NOMO-1 (cell line): ENCODE results near the gene SALL1.

Source experiments
- DNase-seq, 2 experiments: peaks; one replicate each; lab custom pipeline; 2025; ENCODE audit not compliant: unreplicated experiment in 2 of 2; lab: John Stamatoyannopoulos, UW

Gene SALL1

DNA sequence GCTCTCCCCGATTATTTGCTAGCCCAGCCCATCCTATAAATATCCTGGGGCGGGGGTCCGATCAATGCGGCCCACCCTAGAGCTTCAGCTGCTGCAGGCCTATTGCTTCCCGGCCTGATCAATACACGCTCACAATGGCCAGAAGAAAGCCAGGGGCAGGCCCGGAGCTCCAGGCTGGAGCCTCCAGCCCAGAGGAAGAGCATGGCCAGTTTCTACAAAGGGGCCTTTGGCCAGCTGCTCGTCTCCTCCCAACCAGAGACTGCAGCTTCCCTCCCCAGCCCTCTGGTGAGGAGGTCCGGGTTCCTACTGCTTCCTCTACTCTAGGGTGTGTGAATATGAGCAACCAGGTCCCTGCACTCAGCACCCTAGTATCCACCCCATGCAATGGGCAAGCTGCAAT, 36.7 kb downstream of the SALL1 start:
- DNase-seq = no peak

DNA sequence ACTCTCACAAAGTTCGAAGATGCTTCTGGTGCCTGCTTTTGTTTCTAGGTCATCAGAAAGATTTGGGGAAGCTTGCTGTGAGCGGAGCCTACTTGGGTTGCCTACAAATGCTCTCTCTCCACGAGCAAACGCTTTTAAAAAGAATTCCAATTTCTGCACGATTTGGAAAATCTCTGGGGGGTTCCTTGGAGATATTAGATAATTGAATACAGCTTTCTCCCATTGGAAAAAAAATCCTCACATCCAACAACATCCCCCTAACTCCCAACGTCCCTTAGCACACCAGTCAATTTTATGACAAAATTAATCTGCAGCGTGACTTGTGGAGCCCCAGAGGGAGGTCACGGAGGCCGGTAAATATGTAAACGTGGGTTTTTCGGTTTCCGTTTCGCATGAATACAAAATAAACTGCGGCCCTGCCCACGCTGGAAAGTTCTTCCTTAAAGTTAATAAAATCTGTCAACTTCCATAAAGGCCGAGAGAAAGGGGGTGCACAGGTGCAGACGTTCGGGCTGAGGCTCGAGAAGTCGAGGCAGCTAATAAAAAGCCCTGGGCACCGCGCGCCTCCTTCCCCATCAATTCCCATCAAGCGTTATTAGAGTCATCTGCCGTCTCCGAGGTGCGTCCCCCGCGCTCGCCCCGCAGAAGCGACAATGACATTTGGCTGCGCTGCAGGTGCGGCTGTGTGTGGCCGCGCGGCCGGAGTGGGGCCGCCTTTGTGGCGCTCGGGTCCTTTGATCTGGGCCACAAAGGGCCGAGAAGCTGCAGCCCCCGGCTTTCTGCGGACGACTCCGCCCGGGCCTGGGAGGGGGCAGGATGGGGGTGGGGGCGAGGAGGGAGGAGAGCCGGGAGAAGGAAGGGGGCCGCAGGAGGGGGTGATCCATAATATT, 37.6 kb downstream of the SALL1 start:
- DNase-seq = no peak

DNA sequence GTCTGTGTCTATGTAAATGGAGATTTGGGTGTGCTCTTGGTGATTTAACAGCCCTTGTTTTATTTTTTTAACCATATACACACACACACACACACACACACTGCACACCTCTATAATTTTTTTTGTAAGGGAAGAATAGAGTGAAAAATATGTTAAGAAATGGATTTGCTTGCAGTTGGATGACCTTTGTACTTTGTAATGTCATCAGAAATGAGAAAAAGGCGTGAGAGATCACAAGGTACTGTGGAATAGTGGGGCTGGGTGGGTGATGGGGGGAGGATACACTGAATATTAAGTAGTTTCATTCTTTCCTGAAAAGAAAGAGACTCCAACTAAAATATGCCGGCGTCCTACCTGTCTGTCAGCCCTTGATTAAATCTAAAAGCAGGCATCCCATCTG, 38.7 kb downstream of the SALL1 start:
- no peak for DNase-seq

DNA sequence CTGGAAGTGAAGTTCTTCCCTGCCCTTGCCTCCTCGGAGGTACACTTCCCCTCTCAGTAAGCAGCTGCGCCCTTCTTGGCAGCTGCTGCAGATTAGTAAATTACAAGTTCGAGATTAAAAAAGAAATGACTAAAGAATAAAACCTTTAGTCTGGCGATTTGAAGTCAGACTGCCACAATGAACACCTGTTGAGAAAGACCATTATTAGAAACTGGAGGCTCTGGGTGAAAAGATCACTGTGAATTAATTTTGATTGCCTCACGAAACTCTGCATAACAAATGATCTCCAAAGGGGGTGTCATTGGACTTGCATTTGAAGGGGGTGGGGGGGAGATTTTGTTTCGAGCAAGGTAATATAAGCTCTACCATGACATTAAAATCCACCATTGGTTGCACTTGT, 39.3 kb downstream of the SALL1 start:
- DNase-seq = no peak

DNA sequence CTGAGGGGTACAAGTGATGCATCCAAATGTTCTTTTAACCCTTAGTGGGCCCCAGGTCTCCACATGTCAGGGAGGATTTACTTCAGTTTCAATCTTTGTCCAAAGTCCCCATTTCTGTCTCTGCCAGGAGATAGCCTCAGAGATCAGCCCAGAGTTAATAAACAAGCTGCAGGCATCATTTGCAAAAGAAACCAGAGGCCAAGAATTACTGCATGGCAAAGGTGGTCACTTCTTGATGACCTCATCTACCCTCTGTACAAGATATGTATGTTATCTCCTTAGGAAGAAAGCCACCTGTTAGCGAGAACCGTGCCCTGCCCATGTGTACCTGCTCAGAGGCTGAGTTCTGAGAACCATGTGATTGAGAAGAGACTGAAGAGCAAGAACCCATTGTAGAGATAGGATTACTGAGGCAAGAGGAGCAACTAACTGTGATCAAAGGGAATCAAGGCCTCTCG, 40.3 kb downstream of the SALL1 start:
- DNase-seq = no peak

DNA sequence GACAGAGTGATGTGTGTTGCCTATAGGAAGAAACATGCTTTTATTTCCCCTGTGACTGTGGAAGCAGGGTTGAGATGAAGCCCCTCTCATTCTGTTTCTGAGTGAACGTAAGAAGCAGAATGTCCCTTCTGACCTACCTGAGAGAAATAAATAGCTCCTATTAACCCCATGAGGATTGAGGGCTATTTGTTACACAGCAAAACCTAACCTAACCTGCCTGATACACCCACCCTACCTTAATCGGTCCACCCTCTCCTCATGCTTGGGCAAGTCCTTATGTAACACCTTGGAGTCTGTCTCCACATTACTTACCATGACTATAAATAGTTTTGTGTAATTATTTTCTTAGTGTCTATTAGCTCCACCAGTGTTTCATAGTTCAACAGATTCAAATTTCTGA, 41.9 kb downstream of the SALL1 start:
- DNase-seq = no peak

DNA sequence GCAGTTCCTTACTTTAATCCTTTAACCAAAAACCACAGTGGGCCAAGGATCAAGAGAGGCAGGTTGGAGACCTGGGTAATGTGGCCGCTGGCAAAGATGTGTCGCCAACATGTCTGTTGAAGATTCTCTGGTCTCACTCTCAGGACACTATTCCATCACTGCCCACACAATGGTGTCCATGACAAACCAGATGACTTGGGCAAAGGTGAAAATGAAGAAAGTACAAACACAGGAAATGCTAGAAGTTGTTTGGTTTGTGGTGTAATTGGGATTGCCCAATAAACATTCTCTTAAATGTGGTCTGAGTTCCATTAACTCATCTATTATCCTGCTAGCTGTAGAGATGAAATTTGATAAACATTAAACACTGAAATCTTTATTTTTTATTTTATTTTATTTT, 43.3 kb downstream of the SALL1 start:
- no peak for DNase-seq

DNA sequence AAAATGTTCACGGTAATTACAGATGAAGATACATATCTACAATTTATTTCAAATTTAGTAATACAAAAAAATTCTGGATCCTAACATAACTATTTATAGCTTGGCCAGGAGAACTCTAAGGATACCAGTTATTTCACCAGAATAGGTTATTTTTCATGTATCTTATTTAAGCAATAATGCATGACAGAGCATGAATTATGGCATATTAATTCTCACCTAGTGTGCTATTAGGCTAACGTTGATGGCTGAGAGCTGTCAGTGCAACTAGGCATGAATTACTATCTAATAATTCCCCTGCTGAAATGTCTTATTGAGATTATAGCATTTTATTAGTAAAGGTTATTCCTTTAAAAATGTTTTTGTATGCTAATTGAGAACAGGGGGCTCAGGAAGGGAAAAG, 44.5 kb downstream of the SALL1 start:
- no peak for DNase-seq

DNA sequence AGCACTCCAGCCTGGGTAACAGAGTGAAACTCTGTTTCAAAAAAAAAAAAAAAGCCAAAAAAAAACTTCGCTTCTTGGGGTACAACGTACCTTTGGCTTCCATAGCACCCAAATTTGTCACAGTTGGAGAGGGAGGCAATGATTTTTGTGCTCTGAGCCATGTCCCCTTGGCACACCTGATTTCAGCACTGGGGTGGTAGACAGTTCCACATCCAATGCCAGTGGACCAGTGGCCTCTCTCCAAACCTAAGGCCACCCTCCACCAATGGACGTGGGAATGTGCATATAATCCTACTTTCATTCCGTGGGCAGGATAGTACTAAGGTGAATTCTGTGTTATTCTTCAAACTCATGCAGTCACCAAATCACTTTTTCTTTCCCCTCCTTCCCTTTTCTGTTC, 47.5 kb downstream of the SALL1 start:
- DNase-seq = no peak

DNA sequence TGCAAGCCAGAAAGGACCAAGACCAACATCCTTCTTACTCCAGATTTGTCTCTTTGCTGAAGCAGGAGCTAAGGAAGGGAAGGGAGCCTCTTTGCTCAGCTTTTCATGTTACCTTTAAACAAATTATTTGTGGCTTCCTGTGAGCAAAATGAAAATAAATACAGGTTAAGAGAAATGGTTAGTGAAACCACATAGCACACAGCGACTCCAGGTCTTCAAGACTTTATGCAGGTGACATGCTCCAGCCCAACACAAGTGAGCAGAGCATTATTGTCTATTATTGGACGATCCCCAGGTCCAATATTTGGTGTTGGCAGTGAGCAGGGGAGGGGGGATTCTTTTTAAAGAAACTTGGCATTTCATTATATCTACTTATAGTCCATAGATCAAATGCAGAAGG, 53.3 kb downstream of the SALL1 start:
- no peak for DNase-seq

DNA sequence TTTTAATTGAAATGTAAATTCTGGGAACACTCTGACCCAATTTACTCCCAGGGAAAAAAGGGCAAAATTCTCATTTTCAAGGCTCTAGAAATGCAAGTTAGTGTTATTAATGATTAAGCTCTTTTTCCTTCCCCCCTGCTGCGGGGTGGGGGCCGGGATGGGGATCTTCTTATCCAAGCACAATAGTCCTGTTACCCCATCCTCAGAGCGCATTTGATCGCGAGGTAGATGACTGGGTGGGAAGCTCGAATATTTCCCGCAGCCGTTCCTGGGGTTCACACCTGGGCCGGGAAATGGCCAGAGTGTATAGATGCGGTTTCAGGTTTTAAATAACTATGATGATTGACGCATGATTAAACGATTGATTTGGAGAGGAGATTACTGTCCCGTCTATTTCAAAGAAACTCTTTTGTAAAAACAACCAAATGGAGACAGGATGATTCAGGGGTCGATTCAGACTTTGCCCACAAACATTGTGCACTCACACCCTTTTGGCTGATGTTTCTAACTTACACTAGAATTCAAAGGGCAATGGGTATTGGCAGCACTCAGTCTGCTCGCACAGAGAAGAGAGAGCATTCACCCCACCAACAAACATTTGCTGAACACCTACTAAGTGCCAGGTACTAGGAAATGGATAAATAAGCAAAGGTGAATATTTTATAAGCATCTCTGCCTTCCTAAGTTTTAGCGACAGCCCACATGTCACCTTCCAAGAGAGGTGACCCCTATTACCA, 55.0 kb downstream of the SALL1 start:
- DNase-seq = no peak

DNA sequence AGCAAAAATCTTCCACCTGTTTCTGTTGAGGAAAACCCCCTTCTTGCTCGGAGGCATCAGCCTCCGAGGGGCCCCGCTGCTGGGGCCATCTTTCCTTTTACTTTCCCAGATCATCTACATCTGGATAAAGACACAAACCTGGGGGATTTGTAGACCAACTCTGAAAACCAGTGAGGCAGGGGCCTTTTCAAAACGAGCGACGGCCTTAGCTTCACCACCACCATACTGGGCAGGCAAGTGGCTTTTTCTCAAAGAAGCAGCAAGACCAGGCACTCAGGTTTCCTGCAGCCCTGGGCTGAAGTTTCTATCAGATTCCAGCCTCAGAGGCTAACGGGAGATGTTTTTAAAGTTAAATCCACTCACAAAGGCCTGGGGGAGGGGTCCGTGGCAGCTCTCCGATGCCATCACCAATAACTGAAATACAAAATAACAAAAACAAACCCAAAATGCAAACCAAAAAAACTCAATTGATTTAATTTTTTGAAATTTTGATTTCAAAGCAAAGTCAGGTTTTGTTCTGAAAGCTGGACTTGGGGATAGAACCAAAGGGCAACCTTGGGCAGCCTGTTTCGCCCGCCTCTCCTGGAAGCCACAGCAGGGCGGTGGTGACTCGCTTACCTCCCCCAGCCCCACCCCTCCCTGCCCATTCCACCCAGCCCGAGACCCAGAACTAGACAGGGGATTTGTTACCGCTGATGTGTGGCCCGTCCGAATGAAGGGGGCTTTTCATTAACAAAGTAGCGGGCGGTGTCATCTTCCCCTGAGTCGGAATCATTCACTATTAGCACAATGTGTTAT, 55.8 kb downstream of the SALL1 start:
- DNase-seq = no peak

DNA sequence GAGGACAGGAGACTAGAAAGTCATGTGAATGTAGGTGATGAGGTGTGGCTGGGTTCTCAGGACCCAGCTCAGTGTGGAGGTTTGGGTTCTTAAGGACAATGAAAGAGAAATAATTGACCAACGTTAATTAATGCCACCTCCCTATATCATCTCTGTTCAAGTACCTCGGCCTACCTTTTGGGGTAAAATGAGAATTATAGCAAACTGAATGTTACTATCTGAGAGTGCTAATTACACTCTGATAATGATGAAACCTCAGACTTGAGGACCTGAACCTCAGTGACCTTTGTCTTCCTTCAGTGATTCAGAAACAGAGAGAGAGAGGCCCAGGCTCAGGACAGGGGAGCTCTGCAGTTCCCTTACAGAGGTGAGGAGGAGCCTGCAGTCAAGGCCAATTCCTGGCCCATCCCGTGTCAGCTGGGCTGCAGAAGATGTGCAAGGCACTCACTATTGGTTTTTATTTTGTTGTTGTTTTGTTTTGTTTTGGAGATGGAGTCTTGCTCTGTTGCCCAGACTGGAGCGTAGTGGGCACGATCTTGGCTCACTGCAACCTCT, 57.3 kb downstream of the SALL1 start:
- no peak for DNase-seq
